ENCODE measurements around the gene HSPA9.

The HSPA9 gene

DNA sequence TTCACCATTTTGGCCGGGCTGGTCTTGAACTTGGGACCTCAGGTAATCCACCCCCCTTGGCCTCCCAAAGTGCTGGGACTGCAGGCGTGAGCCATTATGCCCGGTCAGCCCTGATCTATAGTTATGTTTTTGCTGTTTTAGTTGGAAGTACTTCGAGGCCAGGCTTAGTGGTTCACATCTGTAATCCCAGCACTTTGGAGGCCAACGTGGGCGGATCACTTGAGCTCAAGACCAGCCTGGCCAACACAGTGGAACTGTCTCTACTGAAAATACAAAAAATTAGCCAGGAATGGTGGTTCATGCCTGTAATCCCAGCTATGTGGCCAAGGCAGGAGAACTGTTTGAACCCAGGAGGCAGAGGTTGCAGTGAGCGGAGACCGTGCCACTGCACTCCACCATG, 2.0 kb downstream of the HSPA9 start:
- Histone ChIP-seq H3K4me3 (peak overlapping the region; percentile 90), H3K36me3 (ENCODE audit: insufficient read depth, low read length) (peaks cover 66% of the 10 kb centered on the region), H3K27ac (peak overlapping the region; percentile 99), H3K9ac (ENCODE audit: insufficient read length) (peak overlapping the region; percentile 99), H3K9me3 (ENCODE audit: low read depth, low read length) (no peaks in the 10 kb centered on the region)
- TF ChIP-seq POLR2AphosphoS5 (IDR thresholded peaks at IDR 0.05; ENCODE audit: borderline replicate concordance, low read depth, low read length), result no peak
- no peak for TF ChIP-seq FOXP2 (optimal IDR thresholded peaks at IDR 0.05; ENCODE audit: control extremely low read depth, extremely low read length, insufficient read depth)
- no peak for TF ChIP-seq EZH2 (IDR thresholded peaks at IDR 0.05)
- DNase-seq (ENCODE audit: low read depth, low spot score), result no peak

DNA sequence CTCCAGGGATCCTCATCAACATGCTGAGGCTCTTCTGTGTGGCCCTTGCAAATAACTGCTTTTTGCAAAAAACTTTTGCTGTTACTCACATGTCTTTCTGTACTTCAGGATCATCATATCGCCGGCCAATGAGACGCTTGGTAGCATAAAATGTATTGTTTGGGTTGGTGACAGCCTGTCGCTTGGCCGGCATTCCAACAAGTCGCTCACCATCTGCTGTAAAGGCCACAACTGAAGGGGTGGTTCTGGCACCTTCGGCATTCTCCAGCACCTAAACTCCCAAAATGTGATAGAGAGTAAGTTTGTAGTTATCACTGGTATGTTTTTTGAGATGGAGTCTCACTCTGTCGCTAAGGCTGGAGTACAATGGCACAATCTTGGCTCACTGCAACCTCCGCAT, 4.3 kb downstream of the HSPA9 start:
- H3K9ac ChIP-seq (ENCODE audit: insufficient read length), result no peak overlapping the region
- H3K4me3 ChIP-seq, result no peak overlapping the region
- H3K9me3 ChIP-seq (ENCODE audit: low read depth, low read length), result no peaks in the 10 kb centered on the region
- H3K27ac ChIP-seq, result no peak overlapping the region
- TF ChIP-seq FOXP2 (optimal IDR thresholded peaks at IDR 0.05; ENCODE audit: control extremely low read depth, extremely low read length, insufficient read depth), result no peak
- TF ChIP-seq POLR2AphosphoS5 (IDR thresholded peaks at IDR 0.05; ENCODE audit: borderline replicate concordance, low read depth, low read length), result no peak; the same call in 1 of the 2 replicates
- no peak for TF ChIP-seq EZH2 (IDR thresholded peaks at IDR 0.05)
- H3K36me3 ChIP-seq (ENCODE audit: insufficient read depth, low read length), result peaks cover 89% of the 10 kb centered on the region
- DNase-seq (ENCODE audit: low read depth, low spot score), result no peak

DNA sequence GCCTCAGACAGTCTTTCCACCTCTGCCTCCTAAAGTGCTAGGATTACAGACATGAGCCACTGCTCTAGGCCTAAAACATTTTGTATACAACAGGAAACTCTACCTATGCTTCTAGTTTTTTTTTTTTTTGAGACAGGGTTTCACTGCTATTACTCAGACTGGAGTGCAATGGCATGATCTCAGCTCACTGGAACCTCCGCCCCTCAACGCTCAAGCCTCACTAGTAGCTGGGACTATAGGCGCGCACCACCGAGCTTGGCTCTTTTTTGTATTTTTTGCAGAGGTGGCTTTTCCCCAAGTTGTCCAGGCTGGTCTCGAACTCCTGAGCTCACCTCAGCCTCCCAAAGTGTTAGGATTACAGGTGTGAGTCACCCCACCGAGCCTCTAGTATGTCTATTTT, 5.4 kb downstream of the HSPA9 start:
- Histone ChIP-seq H3K4me3 (no peak overlapping the region), H3K9ac (ENCODE audit: insufficient read length) (no peak overlapping the region), H3K27ac (no peak overlapping the region), H3K9me3 (ENCODE audit: low read depth, low read length) (no peaks in the 10 kb centered on the region), H3K36me3 (ENCODE audit: insufficient read depth, low read length) (peaks cover 99% of the 10 kb centered on the region)
- TF ChIP-seq POLR2AphosphoS5 (IDR thresholded peaks at IDR 0.05; ENCODE audit: borderline replicate concordance, low read depth, low read length) (no peak), FOXP2 (optimal IDR thresholded peaks at IDR 0.05; ENCODE audit: control extremely low read depth, extremely low read length, insufficient read depth) (no peak), EZH2 (IDR thresholded peaks at IDR 0.05) (no peak)
- DNase-seq (ENCODE audit: low read depth, low spot score), result no peak

DNA sequence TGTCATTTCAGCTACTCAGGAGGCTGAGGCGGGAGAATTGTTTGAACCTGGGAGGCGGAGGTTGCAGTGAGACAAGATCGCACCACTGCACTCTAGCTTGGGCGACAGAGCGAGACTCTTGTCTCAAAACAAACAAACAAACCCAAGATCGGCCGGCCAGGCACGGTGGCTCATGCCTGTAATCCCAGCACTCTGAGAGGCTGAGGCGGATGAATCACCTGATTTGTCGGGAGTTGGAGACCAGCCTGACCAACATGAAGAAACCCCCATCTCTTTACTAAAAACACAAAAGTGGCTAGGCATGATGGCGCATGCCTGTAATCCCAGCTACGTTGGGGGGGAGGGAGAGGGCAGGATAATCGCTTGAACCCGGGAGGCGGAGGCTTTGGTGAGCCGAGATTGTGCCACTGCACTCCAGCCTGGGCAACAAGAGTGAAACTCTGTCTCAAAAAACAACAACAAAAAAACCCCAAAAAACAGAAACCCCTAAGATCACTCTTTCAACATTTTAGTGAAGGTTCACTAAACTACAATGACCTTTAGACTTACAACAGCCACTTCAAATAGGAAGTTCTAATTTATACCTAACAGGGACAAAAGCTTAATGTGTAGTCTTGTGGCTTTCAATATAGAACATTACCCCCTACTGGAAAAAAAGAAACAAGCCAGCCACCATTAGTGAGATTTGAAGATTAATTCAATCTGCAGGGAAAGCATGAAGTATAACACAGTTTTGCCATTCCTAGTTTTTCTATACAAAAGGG, 7.0 kb downstream of the HSPA9 start:
- TF ChIP-seq EZH2 (IDR thresholded peaks at IDR 0.05), result no peak
- TF ChIP-seq POLR2AphosphoS5 (IDR thresholded peaks at IDR 0.05; ENCODE audit: borderline replicate concordance, low read depth, low read length), result no peak; the same call in 1 of the 2 replicates
- no peak for TF ChIP-seq FOXP2 (optimal IDR thresholded peaks at IDR 0.05; ENCODE audit: control extremely low read depth, extremely low read length, insufficient read depth)
- no peak for DNase-seq (ENCODE audit: low read depth, low spot score)
- Histone ChIP-seq H3K36me3 (ENCODE audit: insufficient read depth, low read length) (peaks cover 99% of the 10 kb centered on the region), H3K9me3 (ENCODE audit: low read depth, low read length) (no peaks in the 10 kb centered on the region), H3K27ac (no peak overlapping the region), H3K4me3 (no peak overlapping the region), H3K9ac (ENCODE audit: insufficient read length) (no peak overlapping the region)

DNA sequence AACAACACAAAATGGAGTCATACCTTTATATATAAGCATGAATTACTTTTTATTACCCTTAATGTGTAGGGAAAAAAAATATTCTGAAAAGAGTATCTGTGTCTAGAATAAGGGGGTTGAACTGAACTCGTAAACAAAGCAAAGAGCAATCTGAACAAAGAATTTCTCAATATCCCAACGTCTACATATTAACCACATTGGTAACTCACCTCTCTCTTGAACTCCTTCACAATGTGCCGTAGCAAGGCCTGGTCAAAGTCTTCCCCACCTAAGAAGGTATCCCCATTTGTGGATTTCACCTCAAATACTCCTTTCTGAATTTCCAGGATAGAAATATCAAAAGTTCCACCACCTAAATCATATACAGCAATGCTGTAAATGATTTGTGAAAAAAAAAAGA, 8.4 kb downstream of the HSPA9 start:
- peaks cover 96% of the 10 kb centered on the region for H3K36me3 ChIP-seq (ENCODE audit: insufficient read depth, low read length)

DNA sequence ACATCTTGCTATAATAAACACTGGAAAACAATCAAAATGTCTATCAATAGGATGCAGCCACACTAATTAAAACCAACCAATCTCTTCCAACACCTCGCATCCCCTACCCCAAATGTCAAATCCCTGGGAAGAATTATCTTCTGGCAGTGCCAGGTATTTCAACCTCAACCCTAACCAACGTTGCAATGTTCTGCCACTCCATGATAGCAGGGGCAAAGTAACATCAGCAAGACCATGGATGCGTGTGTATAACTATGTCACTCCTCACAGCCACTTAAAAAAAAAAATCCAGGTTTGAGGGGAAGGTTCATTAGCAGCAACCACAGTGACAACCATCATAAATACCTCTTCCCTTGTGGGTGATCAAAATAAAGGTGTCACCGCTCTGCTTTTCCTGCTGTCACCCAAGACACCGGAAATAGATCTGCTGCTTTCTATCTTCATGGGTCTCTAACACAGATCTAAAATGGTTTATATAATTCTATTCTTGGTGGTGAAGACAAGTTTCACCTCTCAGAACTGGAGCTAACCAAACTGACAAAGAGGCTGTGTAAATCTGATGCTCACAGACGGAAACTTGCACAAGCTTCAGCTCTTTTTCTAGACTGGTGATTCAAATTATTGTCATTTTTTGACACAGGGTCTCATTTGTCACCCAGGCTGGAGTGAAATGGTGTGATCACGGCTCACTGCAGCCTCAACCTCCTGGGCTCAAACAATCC, 9.9 kb downstream of the HSPA9 start:
- DNase-seq (ENCODE audit: low read depth, low spot score), result no peak
- H3K4me3 ChIP-seq, result no peak overlapping the region
- H3K36me3 ChIP-seq (ENCODE audit: insufficient read depth, low read length), result peaks cover 96% of the 10 kb centered on the region
- H3K9ac ChIP-seq (ENCODE audit: insufficient read length), result no peak overlapping the region
- no peaks in the 10 kb centered on the region for H3K9me3 ChIP-seq (ENCODE audit: low read depth, low read length)
- TF ChIP-seq FOXP2 (optimal IDR thresholded peaks at IDR 0.05; ENCODE audit: control extremely low read depth, extremely low read length, insufficient read depth) (no peak), POLR2AphosphoS5 (IDR thresholded peaks at IDR 0.05; ENCODE audit: borderline replicate concordance, low read depth, low read length) (no peak), EZH2 (IDR thresholded peaks at IDR 0.05) (no peak)
- H3K27ac ChIP-seq, result no peak overlapping the region

More for the DNA sequence above, 8.4 kb downstream of the HSPA9 start:
- H3K9ac ChIP-seq (ENCODE audit: insufficient read length), result no peak overlapping the region
- H3K9me3 ChIP-seq (ENCODE audit: low read depth, low read length), result no peaks in the 10 kb centered on the region
- DNase-seq (ENCODE audit: low read depth, low spot score), result no peak
- no peak overlapping the region for H3K27ac ChIP-seq
- no peak overlapping the region for H3K4me3 ChIP-seq
- no peak for TF ChIP-seq POLR2AphosphoS5 (IDR thresholded peaks at IDR 0.05; ENCODE audit: borderline replicate concordance, low read depth, low read length)
- no peak for TF ChIP-seq EZH2 (IDR thresholded peaks at IDR 0.05)
- TF ChIP-seq FOXP2 (optimal IDR thresholded peaks at IDR 0.05; ENCODE audit: control extremely low read depth, extremely low read length, insufficient read depth), result no peak

DNA sequence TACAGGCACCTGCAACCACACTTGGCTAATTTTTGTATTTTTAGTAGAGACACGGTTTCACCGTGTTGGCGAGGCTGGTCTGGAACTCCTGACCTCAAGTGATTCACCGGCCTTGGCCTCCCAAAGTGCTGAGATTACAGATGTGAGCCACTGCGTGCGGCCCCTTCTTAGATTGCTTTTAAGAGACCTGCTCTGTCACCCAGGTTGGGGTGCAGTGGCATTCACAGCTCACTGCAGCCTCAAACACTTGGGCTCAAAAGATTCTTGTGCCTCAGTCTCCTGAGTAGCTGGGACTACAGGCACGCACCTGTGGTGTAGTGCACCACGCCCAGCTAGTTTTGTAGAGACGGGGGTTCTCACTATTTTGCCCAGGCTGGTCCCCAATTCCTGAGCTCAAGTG, 11.0 kb downstream of the HSPA9 start:
- peaks cover 97% of the 10 kb centered on the region for H3K36me3 ChIP-seq (ENCODE audit: insufficient read depth, low read length)
- H3K9ac ChIP-seq (ENCODE audit: insufficient read length), result no peak overlapping the region
- H3K9me3 ChIP-seq (ENCODE audit: low read depth, low read length), result no peaks in the 10 kb centered on the region
- H3K4me3 ChIP-seq, result no peak overlapping the region
- DNase-seq (ENCODE audit: low read depth, low spot score), result no peak
- no peak overlapping the region for H3K27ac ChIP-seq
- TF ChIP-seq EZH2 (IDR thresholded peaks at IDR 0.05), result no peak
- TF ChIP-seq FOXP2 (optimal IDR thresholded peaks at IDR 0.05; ENCODE audit: control extremely low read depth, extremely low read length, insufficient read depth), result no peak
- TF ChIP-seq POLR2AphosphoS5 (IDR thresholded peaks at IDR 0.05; ENCODE audit: borderline replicate concordance, low read depth, low read length), result no peak

DNA sequence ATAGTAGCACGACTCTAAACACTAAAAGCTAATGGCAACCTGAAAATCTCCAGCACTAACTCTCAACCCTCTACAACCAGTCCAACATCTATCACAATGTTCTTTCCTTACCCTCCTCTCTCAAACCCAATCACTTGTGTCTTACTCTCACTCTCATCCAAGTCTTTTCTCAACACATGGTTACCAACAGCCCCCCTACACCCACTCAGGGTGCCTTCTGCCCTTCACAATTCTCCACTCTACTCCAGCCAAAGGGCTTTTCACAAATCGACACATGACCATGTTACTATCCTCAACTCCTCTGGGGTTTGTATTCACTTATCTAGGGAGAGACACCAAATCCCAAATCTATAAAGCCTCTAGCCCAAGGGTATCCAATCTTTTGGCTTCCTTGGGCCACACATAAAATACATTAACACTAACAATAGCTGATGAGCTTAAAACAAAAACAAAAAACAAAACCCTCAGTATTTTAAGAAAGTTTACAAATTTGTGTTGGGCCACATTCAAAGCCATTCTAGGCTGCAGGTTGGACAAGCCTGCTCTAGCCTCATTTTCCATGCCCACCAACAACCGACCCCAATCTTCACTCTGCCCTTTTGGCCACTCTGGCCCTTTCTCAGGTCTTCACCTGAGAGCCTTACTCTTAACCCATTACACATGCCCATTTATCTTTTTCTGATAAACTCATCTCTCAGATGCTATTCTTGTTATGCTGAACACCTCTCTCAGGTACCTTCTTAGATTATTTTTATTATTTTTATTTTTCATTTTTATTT, 11.7 kb downstream of the HSPA9 start:
- Histone ChIP-seq H3K4me3 (no peak overlapping the region), H3K9ac (ENCODE audit: insufficient read length) (no peak overlapping the region), H3K27ac (peak overlapping the region; percentile 44; the same call in 1 of the 2 replicates), H3K36me3 (ENCODE audit: insufficient read depth, low read length) (peaks cover 97% of the 10 kb centered on the region), H3K9me3 (ENCODE audit: low read depth, low read length) (no peaks in the 10 kb centered on the region)
- DNase-seq (ENCODE audit: low read depth, low spot score), result no peak
- TF ChIP-seq FOXP2 (optimal IDR thresholded peaks at IDR 0.05; ENCODE audit: control extremely low read depth, extremely low read length, insufficient read depth), result no peak
- no peak for TF ChIP-seq POLR2AphosphoS5 (IDR thresholded peaks at IDR 0.05; ENCODE audit: borderline replicate concordance, low read depth, low read length)
- no peak for TF ChIP-seq EZH2 (IDR thresholded peaks at IDR 0.05)

All from SK-N-MC (cell line).